H1 (cell line): ENCODE data around the gene SPTLC3. TPM values are rescaled to one million over a fixed set of nuclear protein-coding genes. Genes with fewer than 3 reads are reported as not detected.

Experiments used
- CTCF ChIA-PET: fragments of 300-600 bp; sonication (Branson Sonifier 250); formaldehyde crosslinking; loops from one replicate; lab custom pipeline; 2021; ENCODE audit not compliant: partially characterized antibody; lab: Charles Lee
- POLR2A ChIA-PET: fragments of 300-600 bp; sonication (Branson Sonifier 250); formaldehyde crosslinking; loops from one replicate; lab custom pipeline; 2021; ENCODE audit warnings: inconsistent platforms; ENCODE audit not compliant: partially characterized antibody; lab: Charles Lee
- DNase-seq, 2 experiments: peaks; one replicate each; pipeline versions ENCODE4 v3.0.0 to v3.0.0-alpha.2; 2010 to 2022; ENCODE audit warnings: low spot score in 2 of 2, low read depth in 1 of 2, mixed read lengths in 1 of 2
- FAIRE-seq: peaks from 2 replicates; lab custom pipeline; 2011; peaks lifted over from hg19 to GRCh38; lab: Jason Lieb, UNC
- H2AFZ ChIP-seq: 2 replicates; pipeline ENCODE4 v1.8.1; 2012; ENCODE audit warnings: low read length, inconsistent platforms
- H2AK5ac ChIP-seq: 2 replicates; pipeline ENCODE4 v1.6.1; 2013; ENCODE audit warnings: low read depth, low read length
- H2BK120ac ChIP-seq: replicated peaks from 2 replicates; pipeline ENCODE3; 2013; ENCODE audit warnings: low read depth, low read length, inconsistent platforms
- H2BK12ac ChIP-seq: 2 replicates; pipeline ENCODE4 v1.6.1; 2013; ENCODE audit warnings: low read depth, low read length
- H2BK15ac ChIP-seq: 2 replicates; pipeline ENCODE4 v1.6.1; 2013; ENCODE audit warnings: low read length
- H2BK20ac ChIP-seq: 2 replicates; pipeline ENCODE4 v1.6.1; 2013; ENCODE audit warnings: low read length
- H2BK5ac ChIP-seq: 2 replicates; pipeline ENCODE4 v1.6.1; 2013; ENCODE audit warnings: low read depth, low read length
- H3K14ac ChIP-seq: 2 replicates; pipeline ENCODE4 v1.6.1; 2013; ENCODE audit warnings: inconsistent platforms; ENCODE audit not compliant: insufficient read length
- H3K18ac ChIP-seq: 2 replicates; pipeline ENCODE4 v1.6.1; 2013; ENCODE audit warnings: low read length; ENCODE audit errors: extremely low read depth
- H3K23ac ChIP-seq: 2 replicates; pipeline ENCODE4 v1.6.1; 2013; ENCODE audit warnings: inconsistent platforms; ENCODE audit not compliant: insufficient read length
- H3K23me2 ChIP-seq: 2 replicates; pipeline ENCODE4 v1.6.1; 2013; ENCODE audit warnings: low read depth, low read length
- H3K27ac ChIP-seq: 2 replicates; pipeline ENCODE4 v1.6.1; 2011; ENCODE audit warnings: low read depth, low read length, inconsistent platforms
- H3K27me3 ChIP-seq, 4 experiments: replicated peaks in 1 of 4; 1 replicate in 1 of 4; 2 replicates in 3 of 4; pipeline versions ENCODE4 v1.6.1 to v1.8.1; 2011 to 2013; ENCODE audit warnings: low read length in 3 of 4, mild to moderate bottlenecking in 3 of 4, inconsistent platforms in 2 of 4, mixed read lengths in 2 of 4, moderate library complexity in 1 of 4; ENCODE audit not compliant: control insufficient read depth in 3 of 4, insufficient read depth in 3 of 4; ENCODE audit errors: extremely low read depth in 1 of 4
- H3K36me3 ChIP-seq, 4 experiments: 2 replicates each; pipeline versions ENCODE4 v1.6.1 to v1.8.1; 2011 to 2013; ENCODE audit warnings: mild to moderate bottlenecking in 4 of 4, low read length in 3 of 4, moderate library complexity in 2 of 4, control low read depth in 1 of 4, inconsistent platforms in 1 of 4; ENCODE audit not compliant: insufficient read depth in 4 of 4, control insufficient read depth in 2 of 4
- H3K4ac ChIP-seq: replicated peaks from 2 replicates; pipeline ENCODE3; 2013; ENCODE audit warnings: low read length, low read depth, mixed read lengths, inconsistent platforms; ENCODE audit not compliant: insufficient read length
- H3K4me1 ChIP-seq, 4 experiments: replicated peaks in 1 of 4; 1 replicate in 1 of 4; 2 replicates in 3 of 4; pipeline versions ENCODE4 v1.6.1 to v1.8.1; 2011 to 2013; ENCODE audit warnings: low read length in 3 of 4, inconsistent platforms in 2 of 4, mixed read lengths in 1 of 4; ENCODE audit not compliant: insufficient read depth in 4 of 4, control insufficient read depth in 3 of 4
- H3K4me2 ChIP-seq, 2 experiments: 2 replicates each; pipeline versions ENCODE4 v1.6.1 to v1.8.1; 2011 to 2013; ENCODE audit warnings: low read depth in 2 of 2, low read length in 2 of 2, control low read depth in 1 of 2, inconsistent platforms in 1 of 2, mild to moderate bottlenecking in 1 of 2; ENCODE audit not compliant: insufficient read depth in 1 of 2
- H3K4me3 ChIP-seq, 4 experiments: fragments of 200-600, 300-600 bp in 1 of 4; sonication (generic), shearing (Covaris generic), sonication (Bioruptor Twin) in 1 of 4; 2 replicates each; pipeline versions ENCODE4 v1.5.1 to v1.8.1; 2011 to 2016; ENCODE audit warnings: low read length in 4 of 4, low read depth in 3 of 4, control low read depth in 2 of 4, inconsistent platforms in 2 of 4, mild to moderate bottlenecking in 2 of 4, mixed read lengths in 1 of 4, moderate library complexity in 1 of 4; ENCODE audit not compliant: insufficient read depth in 2 of 4; ENCODE audit errors: extremely low read depth in 1 of 4
- H3K56ac ChIP-seq: replicated peaks from 2 replicates; pipeline ENCODE3; 2013; ENCODE audit warnings: low read depth, mild to moderate bottlenecking, mixed read lengths, low read length, inconsistent platforms; ENCODE audit not compliant: insufficient read length
- H3K79me1 ChIP-seq: 2 replicates; pipeline ENCODE4 v1.6.1; 2013; ENCODE audit warnings: low read depth, low read length, control low read depth
- H3K79me2 ChIP-seq, 2 experiments: 2 replicates each; pipeline versions ENCODE4 v1.6.1 to v1.8.1; 2012 to 2013; ENCODE audit warnings: low read length in 2 of 2, mild to moderate bottlenecking in 2 of 2, inconsistent platforms in 1 of 2; ENCODE audit not compliant: insufficient read depth in 2 of 2, control insufficient read depth in 1 of 2
- H3K9ac ChIP-seq, 4 experiments: replicated peaks in 1 of 4; 1 replicate in 1 of 4; 2 replicates in 3 of 4; pipeline versions ENCODE4 v1.6.1 to v1.8.1; 2011 to 2013; ENCODE audit warnings: low read depth in 3 of 4, low read length in 3 of 4, control low read depth in 2 of 4, mild to moderate bottlenecking in 2 of 4, moderate library complexity in 2 of 4, inconsistent platforms in 1 of 4; ENCODE audit errors: extremely low read depth in 1 of 4
- H3K9me3 ChIP-seq, 2 experiments: 2 replicates each; pipeline versions ENCODE4 v1.6.1 to v1.8.1; 2012 to 2013; ENCODE audit warnings: mild to moderate bottlenecking in 2 of 2, moderate library complexity in 2 of 2, control low read depth in 1 of 2, inconsistent platforms in 1 of 2, low read depth in 1 of 2, low read length in 1 of 2, mixed read lengths in 1 of 2; ENCODE audit not compliant: insufficient read depth in 2 of 2
- H4K20me1 ChIP-seq, 2 experiments: replicated peaks in 1 of 2; 2 replicates each; pipeline versions ENCODE3 to v1.8.1; 2011 to 2013; ENCODE audit warnings: inconsistent platforms in 2 of 2, low read length in 2 of 2, mild to moderate bottlenecking in 1 of 2; ENCODE audit not compliant: insufficient read depth in 2 of 2, control insufficient read depth in 1 of 2
- H4K5ac ChIP-seq: 2 replicates; pipeline ENCODE4 v1.6.1; 2013; ENCODE audit warnings: low read length, low read depth, mixed read lengths, inconsistent platforms; ENCODE audit not compliant: insufficient read length
- H4K8ac ChIP-seq: 2 replicates; pipeline ENCODE4 v1.8.0; 2013; ENCODE audit warnings: mild to moderate bottlenecking, moderate library complexity, low read length, inconsistent platforms; ENCODE audit not compliant: insufficient read depth; ENCODE audit errors: extremely low read depth
- H4K91ac ChIP-seq: replicated peaks from 2 replicates; pipeline ENCODE3; 2013; ENCODE audit warnings: low read length, mixed read lengths, inconsistent platforms; ENCODE audit not compliant: insufficient read length
- ASH2L ChIP-seq: fragments of 200-600, 300-600 bp; sonication (generic); IDR thresholded peaks from one replicate; pipeline ENCODE4 v1.7.1; 2017; ENCODE audit warnings: low read length
- CHD2 ChIP-seq: IDR thresholded peaks from 2 replicates; pipeline ENCODE4 v1.6.1; 2012; ENCODE audit warnings: low read length, improper control_type of control experiment
- FOSL1 ChIP-seq: IDR thresholded peaks from 2 replicates; pipeline ENCODE4 v1.6.1; 2011; ENCODE audit warnings: mild to moderate bottlenecking, low read depth, low read length, moderate library complexity; ENCODE audit not compliant: insufficient read depth
- KDM4A ChIP-seq: IDR thresholded peaks from one replicate; pipeline ENCODE4 v1.7.1; 2012; ENCODE audit warnings: low read depth, mild to moderate bottlenecking, moderate library complexity, low read length, inconsistent platforms; ENCODE audit not compliant: severe bottlenecking
- POLR2AphosphoS5 ChIP-seq: IDR thresholded peaks from 2 replicates; pipeline ENCODE4 v1.6.1; 2011; ENCODE audit warnings: low read depth, low read length
- RAD21 ChIP-seq, 2 experiments: IDR thresholded peaks in 1 of 2; conservative IDR thresholded peaks in 1 of 2; 2 replicates each; pipeline ENCODE4 v1.6.1; 2011; ENCODE audit warnings: low read depth in 2 of 2, low read length in 2 of 2, improper control_type of control experiment in 1 of 2, inconsistent platforms in 1 of 2, mild to moderate bottlenecking in 1 of 2, moderate library complexity in 1 of 2
- RXRA ChIP-seq: IDR thresholded peaks from 2 replicates; pipeline ENCODE4 v1.6.1; 2011; ENCODE audit warnings: low read depth, mild to moderate bottlenecking, low read length, moderate library complexity; ENCODE audit not compliant: insufficient read depth
- SAP30 ChIP-seq: fragments of 300-600 bp; sonication (generic); IDR thresholded peaks from 2 replicates; pipeline ENCODE4 v1.7.1; 2012; ENCODE audit warnings: low read length, moderate library complexity, mild to moderate bottlenecking, inconsistent platforms; ENCODE audit not compliant: insufficient read depth, insufficient replicate concordance
- TAF7 ChIP-seq: optimal IDR thresholded peaks from 2 replicates; pipeline ENCODE3; 2011; ENCODE audit warnings: low read depth, mild to moderate bottlenecking, inconsistent platforms, low read length, moderate library complexity, borderline replicate concordance
- TEAD4 ChIP-seq: IDR thresholded peaks from 2 replicates; pipeline ENCODE4 v1.6.1; 2012; ENCODE audit warnings: low read depth, low read length, inconsistent platforms, mixed read lengths
- WGBS, 2 experiments: shearing (Covaris generic) in 1 of 2; methylation state at CpG; one replicate each; pipeline versions ENCODE4 v1.1.6 to v1.1.7; 2013 to 2015; ENCODE audit warnings: low lambda C conversion rate in 2 of 2, mixed read lengths in 2 of 2, inconsistent platforms in 1 of 2, low coverage in 1 of 2, missing lambda C conversion rate in 1 of 2; ENCODE audit not compliant: insufficient replicate concordance in 2 of 2, insufficient coverage in 1 of 2, insufficient read length in 1 of 2; ENCODE audit errors: extremely low coverage in 1 of 2, missing lambda C conversion rate in 1 of 2; 5-methylcytosine and 5-hydroxymethylcytosine counted together
- polyA plus RNA-seq, 7 experiments: library from polyadenylated mRNA; depleted of rRNA in 3 of 7; stranded (reverse) in 5 of 7; unstranded in 2 of 7; fragments of >200 nt in 5 of 7; fragments of 200-250 nt in 2 of 7; gene quantifications; 1 replicate in 5 of 7; 2 replicates in 1 of 7; 4 replicates in 1 of 7; pipeline versions ENCODE4 v1.2.1 to v1.2.3, GENCODE V29; 2011 to 2013; ENCODE audit warnings: missing spikeins in 2 of 7, mixed read lengths in 2 of 7
- total RNA-seq: library from RNA; stranded (reverse); fragmentation: NEBNext Ultra II Directional; extraction: Animal tissue kit (Norgen Biotek cat#: 25700); gene quantifications from 2 replicates; pipeline ENCODE4 v1.2.1, GENCODE V29; 2021
- TF ChIP-seq, protein P1 (sequence below), 3 experiments: IDR thresholded peaks; 1 replicate in 2 of 3; 2 replicates in 1 of 3; pipeline versions ENCODE4 v1.5.1 to v1.6.1; 2011; ENCODE audit warnings: low read length in 3 of 3, mild to moderate bottlenecking in 3 of 3, inconsistent platforms in 2 of 3, low read depth in 1 of 3, moderate library complexity in 1 of 3; ENCODE audit not compliant: insufficient read depth in 1 of 3; ENCODE audit errors: control extremely low read depth in 1 of 3

The SPTLC3 gene
- total and polyA plus RNA-seq, 2 of the 8 experiments (the other 6 are each of a cell fraction or from before 2014, with no cell fraction given): 0.23 to 0.82 TPM

DNA sequence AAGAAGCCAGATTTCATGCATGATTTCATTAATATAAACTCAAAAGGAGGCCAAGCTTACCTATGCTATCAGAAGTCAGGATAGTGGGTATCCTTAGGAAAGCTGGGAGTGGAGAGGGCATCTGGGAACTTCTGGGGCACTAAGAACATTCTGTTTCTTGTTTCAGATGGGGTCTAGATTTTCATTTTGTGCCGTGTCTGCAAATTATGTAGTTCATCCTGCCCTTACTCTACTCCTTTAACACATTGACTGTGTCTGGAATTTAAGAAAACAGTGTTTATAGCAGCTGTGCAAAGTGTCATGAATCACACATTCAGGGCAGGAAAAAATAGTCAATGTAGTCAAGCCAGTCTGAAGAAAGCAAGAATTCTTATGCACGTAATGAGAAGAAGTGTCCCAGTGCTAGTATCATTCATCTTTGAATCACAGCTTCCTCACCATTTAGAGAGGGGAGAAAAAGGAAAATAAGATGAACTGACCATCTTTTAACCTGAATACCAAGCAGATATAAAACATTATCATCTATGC is 11.6 kb upstream of the SPTLC3 start:
- H3K23ac ChIP-seq: no peak overlapping the region
- CTCF ChIA-PET: no interaction called here
- TF ChIP-seq CHD2 (no peak), RXRA (no peak), KDM4A (no peak), POLR2AphosphoS5 (no peak), RAD21 (IDR thresholded peaks at IDR 0.05 in 1 of 2, conservative IDR thresholded peaks at IDR 0.05 in 1 of 2; ENCODE audit: low read depth in 2 of 2, low read length in 2 of 2) (no peak), FOSL1 (no peak), TAF7 (no peak), TEAD4 (no peak), SAP30 (no peak), ASH2L (no peak)
- TF ChIP-seq, protein P1, sequence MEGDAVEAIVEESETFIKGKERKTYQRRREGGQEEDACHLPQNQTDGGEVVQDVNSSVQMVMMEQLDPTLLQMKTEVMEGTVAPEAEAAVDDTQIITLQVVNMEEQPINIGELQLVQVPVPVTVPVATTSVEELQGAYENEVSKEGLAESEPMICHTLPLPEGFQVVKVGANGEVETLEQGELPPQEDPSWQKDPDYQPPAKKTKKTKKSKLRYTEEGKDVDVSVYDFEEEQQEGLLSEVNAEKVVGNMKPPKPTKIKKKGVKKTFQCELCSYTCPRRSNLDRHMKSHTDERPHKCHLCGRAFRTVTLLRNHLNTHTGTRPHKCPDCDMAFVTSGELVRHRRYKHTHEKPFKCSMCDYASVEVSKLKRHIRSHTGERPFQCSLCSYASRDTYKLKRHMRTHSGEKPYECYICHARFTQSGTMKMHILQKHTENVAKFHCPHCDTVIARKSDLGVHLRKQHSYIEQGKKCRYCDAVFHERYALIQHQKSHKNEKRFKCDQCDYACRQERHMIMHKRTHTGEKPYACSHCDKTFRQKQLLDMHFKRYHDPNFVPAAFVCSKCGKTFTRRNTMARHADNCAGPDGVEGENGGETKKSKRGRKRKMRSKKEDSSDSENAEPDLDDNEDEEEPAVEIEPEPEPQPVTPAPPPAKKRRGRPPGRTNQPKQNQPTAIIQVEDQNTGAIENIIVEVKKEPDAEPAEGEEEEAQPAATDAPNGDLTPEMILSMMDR (IDR thresholded peaks at IDR 0.05; ENCODE audit: control extremely low read depth in 1 of 3, insufficient read depth in 1 of 3, low read depth in 1 of 3, low read length in 3 of 3): no peak

More for the DNA sequence above, 11.6 kb upstream of the SPTLC3 start:
- Histone ChIP-seq H3K4me1 (no peaks in the 10 kb centered on the region), H2AK5ac (no peak overlapping the region), H2BK5ac (no peak overlapping the region), H3K9ac (no peak overlapping the region), H4K20me1 (no peaks in the 10 kb centered on the region), H4K91ac (no peak overlapping the region), H2BK20ac (no peak overlapping the region), H3K9me3 (no peaks in the 10 kb centered on the region), H4K8ac (no peak overlapping the region), H3K79me1 (no peaks in the 10 kb centered on the region), H3K56ac (no peak overlapping the region), H2BK15ac (no peak overlapping the region), H3K79me2 (no peaks in the 10 kb centered on the region), H3K14ac (no peak overlapping the region), H2BK120ac (no peak overlapping the region), H3K18ac (no peak overlapping the region), H3K27ac (no peak overlapping the region), H3K23me2 (no peaks in the 10 kb centered on the region), H2BK12ac (no peak overlapping the region), H3K4ac (no peak overlapping the region), H3K27me3 (no peaks in the 10 kb centered on the region), H3K36me3 (no peaks in the 10 kb centered on the region), H3K4me2 (no peak overlapping the region), H4K5ac (no peak overlapping the region), H2AFZ (no peak overlapping the region), H3K4me3 (no peak overlapping the region)
- DNase-seq: no peak
- POLR2A ChIA-PET: no interaction called here
- 89% methylated on average over 2 of the region's 2 CpGs; no CpG with 5 or more reads in 1 of the 2 experiments for WGBS, 2 experiments
- FAIRE-seq: no peak
